GM23338 (cell line): ENCODE measurements around the gene STPG4.

ENCODE experiments used
- CREB1 ChIP-seq: fragments of 250-450 bp; sonication (Bioruptor Pico); IDR thresholded peaks from 2 replicates; pipeline ENCODE4 v1.5.0; 2020; ENCODE audit warnings: low read depth, mild to moderate bottlenecking, moderate library complexity
- EZH2 ChIP-seq: fragments of 200-600 bp; sonication (generic); IDR thresholded peaks from one replicate; pipeline ENCODE4 v1.8.0; 2017; ENCODE audit warnings: antibody characterized with exemption, mild to moderate bottlenecking, low read depth; ENCODE audit not compliant: unreplicated experiment
- EZH2phosphoT487 ChIP-seq: fragments of 200-600 bp; sonication (generic); IDR thresholded peaks from one replicate; pipeline ENCODE4 v1.8.1; 2018; ENCODE audit warnings: antibody characterized with exemption; ENCODE audit not compliant: unreplicated experiment
- NANOG ChIP-seq: IDR thresholded peaks from 2 replicates; pipeline ENCODE4 v1.6.1; 2016; ENCODE audit warnings: antibody characterized with exemption, borderline replicate concordance
- POLR2AphosphoS5 ChIP-seq: IDR thresholded peaks from 2 replicates; pipeline ENCODE4 v1.6.1; 2016; ENCODE audit warnings: antibody characterized with exemption, low read depth
- ZNF331 ChIP-seq: fragments of 250-450 bp; sonication (Bioruptor Pico); IDR thresholded peaks from 2 replicates; pipeline ENCODE4 v1.5.0; 2020; ENCODE audit warnings: low read depth, mild to moderate bottlenecking, moderate library complexity
- TF ChIP-seq, protein P1 (sequence below), 2 experiments: fragments of 200-600 bp in 1 of 2; sonication (generic) in 1 of 2; conservative IDR thresholded peaks; 2 replicates each; pipeline versions ENCODE4 v1.5.1 to v1.6.1; 2016 to 2017; ENCODE audit warnings: antibody characterized with exemption in 2 of 2, low read depth in 2 of 2, mild to moderate bottlenecking in 2 of 2, moderate library complexity in 1 of 2
- TF ChIP-seq, protein P2 (sequence below): IDR thresholded peaks from one replicate; pipeline ENCODE4 v1.6.1; 2018; ENCODE audit warnings: antibody characterized with exemption; ENCODE audit not compliant: unreplicated experiment
- TF ChIP-seq, protein P3 (sequence below): IDR thresholded peaks from 2 replicates; pipeline ENCODE4 v1.6.1; 2016; ENCODE audit warnings: antibody characterized with exemption

DNA sequence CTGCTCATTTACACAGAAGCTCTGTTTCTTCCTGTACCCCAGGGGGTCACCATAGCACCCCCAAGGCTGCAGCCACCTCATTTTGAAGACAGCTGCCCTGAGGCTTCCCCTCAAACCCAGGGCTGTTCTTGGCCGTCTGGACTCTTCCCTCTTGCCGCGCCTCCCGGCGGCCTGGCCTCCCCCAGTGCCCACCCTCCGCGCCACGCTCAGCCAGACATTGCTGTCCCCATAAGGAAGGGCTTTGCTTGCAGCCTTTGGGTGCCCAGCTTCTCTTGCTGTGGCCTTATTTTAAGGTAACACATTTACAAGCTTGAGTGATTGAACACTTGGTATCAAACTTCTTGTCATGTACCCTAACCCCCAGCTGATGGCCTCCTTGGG is 79.0 kb downstream of the STPG4 start:
- TF ChIP-seq, protein P1, sequence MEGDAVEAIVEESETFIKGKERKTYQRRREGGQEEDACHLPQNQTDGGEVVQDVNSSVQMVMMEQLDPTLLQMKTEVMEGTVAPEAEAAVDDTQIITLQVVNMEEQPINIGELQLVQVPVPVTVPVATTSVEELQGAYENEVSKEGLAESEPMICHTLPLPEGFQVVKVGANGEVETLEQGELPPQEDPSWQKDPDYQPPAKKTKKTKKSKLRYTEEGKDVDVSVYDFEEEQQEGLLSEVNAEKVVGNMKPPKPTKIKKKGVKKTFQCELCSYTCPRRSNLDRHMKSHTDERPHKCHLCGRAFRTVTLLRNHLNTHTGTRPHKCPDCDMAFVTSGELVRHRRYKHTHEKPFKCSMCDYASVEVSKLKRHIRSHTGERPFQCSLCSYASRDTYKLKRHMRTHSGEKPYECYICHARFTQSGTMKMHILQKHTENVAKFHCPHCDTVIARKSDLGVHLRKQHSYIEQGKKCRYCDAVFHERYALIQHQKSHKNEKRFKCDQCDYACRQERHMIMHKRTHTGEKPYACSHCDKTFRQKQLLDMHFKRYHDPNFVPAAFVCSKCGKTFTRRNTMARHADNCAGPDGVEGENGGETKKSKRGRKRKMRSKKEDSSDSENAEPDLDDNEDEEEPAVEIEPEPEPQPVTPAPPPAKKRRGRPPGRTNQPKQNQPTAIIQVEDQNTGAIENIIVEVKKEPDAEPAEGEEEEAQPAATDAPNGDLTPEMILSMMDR (conservative IDR thresholded peaks at IDR 0.05; ENCODE audit: low read depth in 2 of 2): no peak
- TF ChIP-seq POLR2AphosphoS5 (no peak), EZH2 (no peak), EZH2phosphoT487 (no peak), ZNF331 (CRISPR knock-in tag) (no peak), CREB1 (CRISPR knock-in tag) (no peak), NANOG (no peak)
- TF ChIP-seq, protein P2, sequence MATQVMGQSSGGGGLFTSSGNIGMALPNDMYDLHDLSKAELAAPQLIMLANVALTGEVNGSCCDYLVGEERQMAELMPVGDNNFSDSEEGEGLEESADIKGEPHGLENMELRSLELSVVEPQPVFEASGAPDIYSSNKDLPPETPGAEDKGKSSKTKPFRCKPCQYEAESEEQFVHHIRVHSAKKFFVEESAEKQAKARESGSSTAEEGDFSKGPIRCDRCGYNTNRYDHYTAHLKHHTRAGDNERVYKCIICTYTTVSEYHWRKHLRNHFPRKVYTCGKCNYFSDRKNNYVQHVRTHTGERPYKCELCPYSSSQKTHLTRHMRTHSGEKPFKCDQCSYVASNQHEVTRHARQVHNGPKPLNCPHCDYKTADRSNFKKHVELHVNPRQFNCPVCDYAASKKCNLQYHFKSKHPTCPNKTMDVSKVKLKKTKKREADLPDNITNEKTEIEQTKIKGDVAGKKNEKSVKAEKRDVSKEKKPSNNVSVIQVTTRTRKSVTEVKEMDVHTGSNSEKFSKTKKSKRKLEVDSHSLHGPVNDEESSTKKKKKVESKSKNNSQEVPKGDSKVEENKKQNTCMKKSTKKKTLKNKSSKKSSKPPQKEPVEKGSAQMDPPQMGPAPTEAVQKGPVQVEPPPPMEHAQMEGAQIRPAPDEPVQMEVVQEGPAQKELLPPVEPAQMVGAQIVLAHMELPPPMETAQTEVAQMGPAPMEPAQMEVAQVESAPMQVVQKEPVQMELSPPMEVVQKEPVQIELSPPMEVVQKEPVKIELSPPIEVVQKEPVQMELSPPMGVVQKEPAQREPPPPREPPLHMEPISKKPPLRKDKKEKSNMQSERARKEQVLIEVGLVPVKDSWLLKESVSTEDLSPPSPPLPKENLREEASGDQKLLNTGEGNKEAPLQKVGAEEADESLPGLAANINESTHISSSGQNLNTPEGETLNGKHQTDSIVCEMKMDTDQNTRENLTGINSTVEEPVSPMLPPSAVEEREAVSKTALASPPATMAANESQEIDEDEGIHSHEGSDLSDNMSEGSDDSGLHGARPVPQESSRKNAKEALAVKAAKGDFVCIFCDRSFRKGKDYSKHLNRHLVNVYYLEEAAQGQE: no peak
- TF ChIP-seq, protein P3, sequence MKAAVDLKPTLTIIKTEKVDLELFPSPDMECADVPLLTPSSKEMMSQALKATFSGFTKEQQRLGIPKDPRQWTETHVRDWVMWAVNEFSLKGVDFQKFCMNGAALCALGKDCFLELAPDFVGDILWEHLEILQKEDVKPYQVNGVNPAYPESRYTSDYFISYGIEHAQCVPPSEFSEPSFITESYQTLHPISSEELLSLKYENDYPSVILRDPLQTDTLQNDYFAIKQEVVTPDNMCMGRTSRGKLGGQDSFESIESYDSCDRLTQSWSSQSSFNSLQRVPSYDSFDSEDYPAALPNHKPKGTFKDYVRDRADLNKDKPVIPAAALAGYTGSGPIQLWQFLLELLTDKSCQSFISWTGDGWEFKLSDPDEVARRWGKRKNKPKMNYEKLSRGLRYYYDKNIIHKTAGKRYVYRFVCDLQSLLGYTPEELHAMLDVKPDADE: no peak
